IMR-90 (cell line): ENCODE results near the gene PTGDR2. TPM values are rescaled to one million over a fixed set of nuclear protein-coding genes. Genes with fewer than 3 reads are reported as not detected.

Experiments
- ATAC-seq: fragments of 200-7000 bp; cut with Tn5 transposase; 2 replicates; pipeline ENCODE4 v1.9.1; 2020; ENCODE audit warnings: low read depth, mild to moderate bottlenecking, moderate library complexity
- BruUV-seq: library from RNA; stranded (reverse); fragments of 400-500 nt; replicated peaks from 2 replicates; lab custom pipeline; 2021; lab: Mats Ljungman, UMichigan
- CTCF ChIA-PET: fragments of 300-600 bp; formaldehyde crosslinking; extraction: SDS; loops from one replicate; lab custom pipeline; 2021; ENCODE audit warnings: antibody characterized with exemption; lab: Yijun Ruan, JAX
- POLR2A ChIA-PET: fragments of 300-600 bp; sonication (Branson Sonifier 250); formaldehyde crosslinking; loops from one replicate; lab custom pipeline; 2022; ENCODE audit warnings: antibody characterized with exemption; ENCODE audit not compliant: unreplicated experiment; lab: Charles Lee
- DNase-seq: peaks from one replicate; pipeline ENCODE4 v3.0.0; 2013
- H2AFZ ChIP-seq: replicated peaks from 2 replicates; pipeline ENCODE3; 2013; ENCODE audit warnings: low read length, mild to moderate bottlenecking; ENCODE audit not compliant: poor library complexity
- H2AK5ac ChIP-seq: 2 replicates; pipeline ENCODE4 v1.6.1; 2013; ENCODE audit warnings: low read depth, low read length, inconsistent platforms
- H2AK9ac ChIP-seq: replicated peaks from 2 replicates; pipeline ENCODE3; 2013; ENCODE audit warnings: mild to moderate bottlenecking, low read depth, low read length, moderate library complexity; ENCODE audit not compliant: poor library complexity
- H2BK120ac ChIP-seq: 2 replicates; pipeline ENCODE4 v1.6.1; 2013; ENCODE audit warnings: low read depth, low read length, inconsistent platforms
- H2BK15ac ChIP-seq: 3 replicates; pipeline ENCODE4 v1.6.1; 2013; ENCODE audit warnings: low read depth, low read length, inconsistent platforms
- H2BK20ac ChIP-seq: 2 replicates; pipeline ENCODE4 v1.6.1; 2013; ENCODE audit warnings: low read depth, mild to moderate bottlenecking, inconsistent platforms, low read length, moderate library complexity
- H2BK5ac ChIP-seq: 2 replicates; pipeline ENCODE4 v1.6.1; 2013; ENCODE audit warnings: mild to moderate bottlenecking, low read depth, low read length, inconsistent platforms; ENCODE audit not compliant: poor library complexity, severe bottlenecking
- H3K14ac ChIP-seq: replicated peaks from 2 replicates; pipeline ENCODE4 v1.6.1; 2013; ENCODE audit warnings: low read depth, low read length, inconsistent platforms
- H3K18ac ChIP-seq: 2 replicates; pipeline ENCODE4 v1.6.1; 2013; ENCODE audit warnings: low read depth, low read length, control low read depth
- H3K23ac ChIP-seq: 2 replicates; pipeline ENCODE4 v1.6.1; 2013; ENCODE audit warnings: low read depth, low read length, inconsistent platforms
- H3K27ac ChIP-seq: 2 replicates; pipeline ENCODE4 v1.5.1; 2013; ENCODE audit warnings: mild to moderate bottlenecking, control low read depth, low read length; ENCODE audit not compliant: insufficient read depth
- H3K27me3 ChIP-seq: 2 replicates; pipeline ENCODE4 v1.6.1; 2013; ENCODE audit warnings: low read length; ENCODE audit not compliant: control insufficient read depth, insufficient read depth
- H3K36me3 ChIP-seq: 2 replicates; pipeline ENCODE4 v1.6.1; 2013; ENCODE audit warnings: low read length, mixed read lengths; ENCODE audit not compliant: control insufficient read depth, insufficient read depth
- H3K4ac ChIP-seq: 2 replicates; pipeline ENCODE4 v1.6.1; 2013; ENCODE audit warnings: low read depth, low read length, inconsistent platforms
- H3K4me1 ChIP-seq: 2 replicates; pipeline ENCODE4 v1.6.1; 2013; ENCODE audit warnings: low read length, mixed read lengths; ENCODE audit not compliant: control insufficient read depth, insufficient read depth
- H3K4me2 ChIP-seq: 2 replicates; pipeline ENCODE4 v1.6.1; 2013; ENCODE audit warnings: low read depth, mild to moderate bottlenecking, control low read depth, low read length, moderate library complexity
- H3K4me3 ChIP-seq: 2 replicates; pipeline ENCODE4 v1.5.1; 2013; ENCODE audit warnings: low read depth, mild to moderate bottlenecking, control low read depth, low read length, moderate library complexity; ENCODE audit not compliant: insufficient read depth
- H3K56ac ChIP-seq: 2 replicates; pipeline ENCODE4 v1.6.1; 2013; ENCODE audit warnings: low read length, inconsistent platforms; ENCODE audit not compliant: insufficient read depth; ENCODE audit errors: extremely low read depth
- H3K79me1 ChIP-seq, 2 experiments: 2 replicates each; pipeline ENCODE4 v1.6.1; 2013; ENCODE audit warnings: low read length in 2 of 2, inconsistent platforms in 1 of 2, low read depth in 1 of 2
- H3K9ac ChIP-seq: 2 replicates; pipeline ENCODE4 v1.6.1; 2013; ENCODE audit warnings: low read depth, low read length, control low read depth
- H3K9me1 ChIP-seq: 2 replicates; pipeline ENCODE4 v1.6.1; 2013; ENCODE audit warnings: low read length, inconsistent platforms; ENCODE audit not compliant: insufficient read depth
- H3K9me3 ChIP-seq: 2 replicates; pipeline ENCODE4 v1.6.1; 2013; ENCODE audit warnings: low read length; ENCODE audit not compliant: control insufficient read depth, insufficient read depth
- H4K20me1 ChIP-seq: 2 replicates; pipeline ENCODE4 v1.6.1; 2013; ENCODE audit warnings: low read length, inconsistent platforms; ENCODE audit not compliant: insufficient read depth
- H4K5ac ChIP-seq: 2 replicates; pipeline ENCODE4 v1.6.1; 2013; ENCODE audit warnings: mild to moderate bottlenecking, low read depth, low read length, control low read depth
- H4K8ac ChIP-seq, 2 experiments: 2 replicates each; pipeline ENCODE4 v1.6.1; 2013; ENCODE audit warnings: low read depth in 2 of 2, low read length in 2 of 2, control low read depth in 1 of 2, inconsistent platforms in 1 of 2
- H4K91ac ChIP-seq: 2 replicates; pipeline ENCODE4 v1.6.1; 2013; ENCODE audit warnings: low read depth, low read length, inconsistent platforms; ENCODE audit not compliant: insufficient read depth
- CEBPB ChIP-seq: IDR thresholded peaks from 2 replicates; pipeline ENCODE4 v1.6.1; 2012; ENCODE audit warnings: low read depth, low read length, improper control_type of control experiment
- MXI1 ChIP-seq: IDR thresholded peaks from 2 replicates; pipeline ENCODE4 v1.6.1; 2012; ENCODE audit warnings: low read depth, mild to moderate bottlenecking, low read length, moderate library complexity, borderline replicate concordance
- POLR2A ChIP-seq: IDR thresholded peaks from 2 replicates; pipeline ENCODE4 v1.6.1; 2012; ENCODE audit warnings: mild to moderate bottlenecking, low read depth, low read length
- RAD21 ChIP-seq: IDR thresholded peaks from 2 replicates; pipeline ENCODE4 v1.6.1; 2012; ENCODE audit warnings: low read length, improper control_type of control experiment
- RCOR1 ChIP-seq: IDR thresholded peaks from 2 replicates; pipeline ENCODE4 v1.6.1; 2012; ENCODE audit warnings: mild to moderate bottlenecking, low read length, improper control_type of control experiment; ENCODE audit not compliant: insufficient replicate concordance
- RFX5 ChIP-seq: IDR thresholded peaks from 2 replicates; pipeline ENCODE4 v1.8.0; 2012; ENCODE audit warnings: low read depth, mild to moderate bottlenecking, low read length, moderate library complexity
- SMC3 ChIP-seq: fragments of 150-350 bp; IDR thresholded peaks from 2 replicates; pipeline ENCODE4 v1.6.1; 2016; ENCODE audit warnings: low read depth, mild to moderate bottlenecking, antibody characterized with exemption, low read length, moderate library complexity
- WGBS, 2 experiments: methylation state at CpG; one replicate each; pipeline versions ENCODE4 v1.1.5 to v1.1.7; 2013; ENCODE audit warnings: missing lambda C conversion rate in 2 of 2; ENCODE audit not compliant: insufficient read length in 1 of 2; ENCODE audit errors: extremely low coverage in 2 of 2; 5-methylcytosine and 5-hydroxymethylcytosine counted together
- dilution Hi-C: fragments of 300-500 bp; cut with HindIII; formaldehyde crosslinking; loops from one replicate; pipeline ENCODE4 v1.14.3; 2018; ENCODE audit warnings: low sequenced_read_pairs; ENCODE audit not compliant: unreplicated experiment
- in situ Hi-C: fragments of 300-500 bp; cut with MboI; formaldehyde crosslinking; loops from 3 replicates; pipeline ENCODE4 v1.14.3; 2019; ENCODE audit warnings: low sequenced_read_pairs, inconsistent platforms, mixed read lengths
- intact Hi-C: fragments of 100-400 bp; cut with micrococcal nuclease; formaldehyde crosslinking; loops from 2 replicates; pipeline ENCODE4 v1.10.0; 2022
- polyA plus RNA-seq, 3 experiments: library from polyadenylated mRNA; depleted of rRNA; stranded (reverse); fragments of >200 nt; gene quantifications; 2 replicates each; pipeline ENCODE4 v1.2.3, GENCODE V29; 2012; ENCODE audit warnings: low replicate concordance in 1 of 3
- total RNA-seq: library from RNA; depleted of rRNA; stranded (reverse); fragments of >200 nt; gene quantifications from 2 replicates; pipeline ENCODE4 v1.2.3, GENCODE V29; 2012
- TF ChIP-seq, protein P1 (sequence below): conservative IDR thresholded peaks from 2 replicates; pipeline ENCODE4 v1.5.1; 2012; ENCODE audit warnings: mild to moderate bottlenecking, low read depth, low read length, improper control_type of control experiment
- TF ChIP-seq, protein P2 (sequence below): fragments of 150-350 bp; IDR thresholded peaks from 2 replicates; pipeline ENCODE4 v1.6.1; 2017; ENCODE audit warnings: mild to moderate bottlenecking, antibody characterized with exemption, low read length, low read depth

Gene PTGDR2
- total and polyA plus RNA-seq, 2 of the 4 experiments (the other 2 are of a cell fraction): under 0.01 to 0.12 TPM

DNA sequence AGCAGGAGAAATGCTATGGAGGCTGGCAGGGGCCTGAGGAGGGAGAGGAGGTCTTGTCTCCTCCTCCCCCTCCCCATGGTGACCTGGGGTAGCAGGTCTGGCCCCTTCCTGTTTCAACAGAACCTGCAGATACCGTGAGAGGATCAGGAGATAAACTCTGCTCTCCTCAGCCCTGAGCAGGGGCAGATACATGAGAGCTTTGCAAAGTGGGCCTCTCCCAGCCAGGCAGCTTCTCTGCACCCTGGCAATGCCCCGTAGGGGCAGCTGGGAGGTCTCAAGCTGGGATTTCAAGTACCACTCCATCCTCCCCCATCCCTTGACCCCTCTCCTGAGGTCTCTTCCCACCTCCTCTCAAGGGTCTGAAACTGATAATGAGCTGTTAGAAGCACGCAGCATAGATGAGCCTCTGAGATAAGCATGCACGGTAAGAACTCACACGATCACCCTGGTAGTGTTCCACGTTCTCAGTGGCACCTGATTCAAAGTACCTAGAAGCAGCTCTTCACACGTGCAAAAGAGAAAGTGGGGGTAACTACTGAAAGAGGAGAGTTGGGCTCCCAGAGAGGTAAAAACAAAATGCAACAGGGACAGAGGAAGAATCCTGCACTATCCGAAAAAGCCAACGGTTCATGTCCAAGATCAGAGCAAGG lies 18.8 kb downstream of the PTGDR2 start:
- Histone ChIP-seq H3K27me3 (peaks cover 20% of the 10 kb centered on the region), H4K91ac (no peak overlapping the region), H3K18ac (no peak overlapping the region), H3K36me3 (no peaks in the 10 kb centered on the region), H2BK120ac (no peak overlapping the region), H2AK5ac (no peak overlapping the region), H3K4me2 (no peak overlapping the region), H3K79me1 (peaks cover 0 to 6% of the 10 kb centered on the region in 2 experiments; a peak in 1 of 4 replicates), H3K9me1 (peaks cover 8% of the 10 kb centered on the region), H3K9me3 (no peaks in the 10 kb centered on the region), H2AFZ (no peak overlapping the region), H3K56ac (no peak overlapping the region), H2AK9ac (no peak overlapping the region), H3K4me1 (peaks cover 11% of the 10 kb centered on the region), H4K5ac (no peak overlapping the region), H2BK5ac (no peak overlapping the region), H3K4ac (no peak overlapping the region), H2BK20ac (no peak overlapping the region), H3K14ac (no peak overlapping the region), H2BK15ac (no peak overlapping the region), H4K20me1 (no peaks in the 10 kb centered on the region), H3K4me3 (no peak overlapping the region), H3K23ac (no peak overlapping the region), H3K27ac (no peak overlapping the region), H4K8ac (no peak overlapping the region), H3K9ac (no peak overlapping the region)
- dilution Hi-C loops: no loop called here
- BruUV-seq: no TSS peak
- POLR2A ChIA-PET: no interaction called here
- 63% methylated on average over 2 of the region's 9 CpGs; no CpG with 5 or more reads in 1 of the 2 experiments for WGBS, 2 experiments
- TF ChIP-seq, protein P1, sequence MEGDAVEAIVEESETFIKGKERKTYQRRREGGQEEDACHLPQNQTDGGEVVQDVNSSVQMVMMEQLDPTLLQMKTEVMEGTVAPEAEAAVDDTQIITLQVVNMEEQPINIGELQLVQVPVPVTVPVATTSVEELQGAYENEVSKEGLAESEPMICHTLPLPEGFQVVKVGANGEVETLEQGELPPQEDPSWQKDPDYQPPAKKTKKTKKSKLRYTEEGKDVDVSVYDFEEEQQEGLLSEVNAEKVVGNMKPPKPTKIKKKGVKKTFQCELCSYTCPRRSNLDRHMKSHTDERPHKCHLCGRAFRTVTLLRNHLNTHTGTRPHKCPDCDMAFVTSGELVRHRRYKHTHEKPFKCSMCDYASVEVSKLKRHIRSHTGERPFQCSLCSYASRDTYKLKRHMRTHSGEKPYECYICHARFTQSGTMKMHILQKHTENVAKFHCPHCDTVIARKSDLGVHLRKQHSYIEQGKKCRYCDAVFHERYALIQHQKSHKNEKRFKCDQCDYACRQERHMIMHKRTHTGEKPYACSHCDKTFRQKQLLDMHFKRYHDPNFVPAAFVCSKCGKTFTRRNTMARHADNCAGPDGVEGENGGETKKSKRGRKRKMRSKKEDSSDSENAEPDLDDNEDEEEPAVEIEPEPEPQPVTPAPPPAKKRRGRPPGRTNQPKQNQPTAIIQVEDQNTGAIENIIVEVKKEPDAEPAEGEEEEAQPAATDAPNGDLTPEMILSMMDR: no peak
- TF ChIP-seq SMC3 (no peak), RCOR1 (no peak), RAD21 (no peak), RFX5 (no peak), CEBPB (no peak), MXI1 (no peak), POLR2A (no peak)
- TF ChIP-seq, protein P2, sequence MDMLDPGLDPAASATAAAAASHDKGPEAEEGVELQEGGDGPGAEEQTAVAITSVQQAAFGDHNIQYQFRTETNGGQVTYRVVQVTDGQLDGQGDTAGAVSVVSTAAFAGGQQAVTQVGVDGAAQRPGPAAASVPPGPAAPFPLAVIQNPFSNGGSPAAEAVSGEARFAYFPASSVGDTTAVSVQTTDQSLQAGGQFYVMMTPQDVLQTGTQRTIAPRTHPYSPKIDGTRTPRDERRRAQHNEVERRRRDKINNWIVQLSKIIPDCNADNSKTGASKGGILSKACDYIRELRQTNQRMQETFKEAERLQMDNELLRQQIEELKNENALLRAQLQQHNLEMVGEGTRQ: no peak
- CTCF ChIA-PET: interaction anchor here (0.8 to 2.5 kb wide), 3 partner anchors 24 to 55 kb away, joined by 3 to 11 read pairs (median 7); no protein-coding TSS in a partner anchor
- DNase-seq: no peak
- intact Hi-C loops: no loop called here
- no peak for ATAC-seq
- in situ Hi-C loops: loop anchor here (5.0 kb wide), 1 partner anchor 55 kb away; no protein-coding TSS in a partner anchor
